Tibial nerve (tissue), 4 donors: ENCODE measurements around the gene CWC22.

ENCODE experiments used
- CTCF ChIP-seq, 5 experiments: fragments of 200-600 bp in 3 of 5; fragments of 450-650 bp in 2 of 5; sonication (generic) in 3 of 5; IDR thresholded peaks; one replicate each; pipeline ENCODE4 v1.5.1; 2016 to 2019; ENCODE audit warnings: antibody characterized with exemption in 5 of 5, mild to moderate bottlenecking in 3 of 5, moderate library complexity in 2 of 5
- EP300 ChIP-seq, 2 donors: sonication (generic); formaldehyde crosslinking; IDR thresholded peaks; one replicate each; pipeline ENCODE4 v1.6.1; 2017; ENCODE audit warnings: antibody characterized with exemption in 2 of 2, mild to moderate bottlenecking in 1 of 2
- POLR2A ChIP-seq, 2 donors: fragments of 450-650 bp; IDR thresholded peaks; one replicate each; pipeline ENCODE4 v1.6.1; 2017; ENCODE audit warnings: antibody characterized with exemption in 2 of 2, mild to moderate bottlenecking in 2 of 2, moderate library complexity in 2 of 2

- TF ChIP-seq CTCF (IDR thresholded peaks at IDR 0.05) = no peak
- TF ChIP-seq POLR2A (IDR thresholded peaks at IDR 0.05) = no peak
- no peak for TF ChIP-seq EP300 (IDR thresholded peaks at IDR 0.05)
Observed at GRCh38 chr2:180006231-180006630, 866 bp downstream of the CWC22 start.
